Gastrocnemius medialis (tissue), 4 donors: ENCODE measurements around the gene NKX3-2. TPM values are rescaled to one million over a fixed set of nuclear protein-coding genes. Genes with fewer than 3 reads are reported as not detected.
A peak's percentile ranks its signal among the peaks of the same experiment; 100 is the strongest.

Experiments used
- ATAC-seq, 2 donors: fragments of 150-250 bp; one replicate each; pipeline ENCODE4 v1.9.1; 2016
- DNase-seq, 2 donors: peaks; one replicate each; pipeline ENCODE4 v3.0.0-alpha.2; 2019
- H3K27ac ChIP-seq, 4 donors: fragments of 200-600 bp; sonication (generic); 1 replicate in 1 of 4; 2 replicates in 3 of 4; pipeline ENCODE4 v1.5.1; 2016 to 2018; ENCODE audit warnings: mild to moderate bottlenecking in 2 of 4, moderate library complexity in 1 of 4
- H3K27me3 ChIP-seq, 3 donors: fragments of 200-600 bp; sonication (generic) in 2 of 3; 1 replicate in 1 of 3; 2 replicates in 2 of 3; pipeline versions ENCODE4 v1.5.1 to v1.6.0; 2016 to 2019; ENCODE audit warnings: mild to moderate bottlenecking in 1 of 3, moderate library complexity in 1 of 3
- H3K36me3 ChIP-seq, 2 donors: fragments of 200-600 bp; sonication (generic) in 1 of 2; one replicate each; pipeline ENCODE4 v1.5.1; 2017 to 2018
- H3K4me1 ChIP-seq, 2 donors: fragments of 200-600 bp; sonication (generic) in 1 of 2; one replicate each; pipeline ENCODE4 v1.5.1; 2016 to 2017; ENCODE audit warnings: mild to moderate bottlenecking in 2 of 2
- H3K4me3 ChIP-seq, 4 donors: fragments of 200-600 bp; sonication (generic) in 3 of 4; 1 replicate in 1 of 4; 2 replicates in 3 of 4; pipeline ENCODE4 v1.5.1; 2016 to 2019; ENCODE audit warnings: mild to moderate bottlenecking in 2 of 4
- H3K9me3 ChIP-seq, 3 donors: fragments of 200-600 bp; sonication (generic) in 2 of 3; 1 replicate in 1 of 3; 2 replicates in 2 of 3; pipeline ENCODE4 v1.5.1; 2016 to 2019
- CTCF ChIP-seq, 5 experiments: fragments of 450-650 bp in 3 of 5; fragments of 200-600 bp in 2 of 5; sonication (generic) in 2 of 5; IDR thresholded peaks in 4 of 5; conservative IDR thresholded peaks in 1 of 5; 1 replicate in 4 of 5; 2 replicates in 1 of 5; pipeline ENCODE4 v1.5.1; 2016 to 2019; ENCODE audit warnings: antibody characterized with exemption in 5 of 5, mild to moderate bottlenecking in 3 of 5, moderate library complexity in 3 of 5
- POLR2A ChIP-seq, 2 donors: fragments of 450-650 bp; IDR thresholded peaks; one replicate each; pipeline ENCODE4 v1.6.1; 2017; ENCODE audit warnings: antibody characterized with exemption in 2 of 2, mild to moderate bottlenecking in 2 of 2, moderate library complexity in 2 of 2
- in situ Hi-C, 4 donors: fragments of 200-750 bp; cut with MboI; loops; one replicate each; pipeline versions ENCODE4 v1.15.0 to v1.8.0; 2017; ENCODE audit warnings: low sequenced_read_pairs in 4 of 4
- intact Hi-C: fragments of 100-400 bp; cut with DNase I; formaldehyde crosslinking; loops from one replicate; pipeline ENCODE4 v1.15.1; 2023; ENCODE audit warnings: low total_unique reads
- total RNA-seq, 4 donors: library from RNA; depleted of rRNA; stranded (reverse); fragments of >200 nt; gene quantifications; one replicate each; pipeline versions ENCODE4 v1.1.0 to v1.2.3, GENCODE V29; 2016

Gene NKX3-2
- total RNA-seq, 4 donors from 2014 or later: not detected

- DNase-seq (no peak), ATAC-seq (no peak)
- Histone ChIP-seq H3K27me3 (peaks cover 98 to 100% (median 99%) of the 10 kb centered on the region in 3 donors), H3K4me3 (peak overlapping the region; percentile 42 to 68 (median 59)), H3K4me1 (peaks cover 17 to 35% of the 10 kb centered on the region in 2 donors), H3K27ac (no peak overlapping the region), H3K36me3 (no peaks in the 10 kb centered on the region), H3K9me3 (no peaks in the 10 kb centered on the region)
- in situ Hi-C loops (loop anchor here (5.0 to 25.0 kb wide), 4 partner anchors 692 to 810 kb away; no protein-coding TSS in a partner anchor), intact Hi-C loops (no loop called here)
- TF ChIP-seq POLR2A (IDR thresholded peaks at IDR 0.05): no peak
- no peak for TF ChIP-seq CTCF (IDR thresholded peaks at IDR 0.05 in 4 of 5, conservative IDR thresholded peaks at IDR 0.05 in 1 of 5)
These were observed 492 bp upstream of the NKX3-2 start for GRCh38 chr4:13544606-13545393.

GRCh38 chr4:13543032-13543838 is 1.1 kb downstream of the NKX3-2 start:
- H3K27ac ChIP-seq: no peak overlapping the region
- in situ Hi-C loops: loop anchor here in 2 of 4 donors (10.0 to 25.0 kb wide), 2 partner anchors 806 to 808 kb away; no protein-coding TSS in a partner anchor
- H3K4me1 ChIP-seq: peaks cover 23 to 37% of the 10 kb centered on the region in 2 donors

GRCh38 chr4:13542577-13543031 is 1.7 kb downstream of the NKX3-2 start:
- ATAC-seq (no peak), DNase-seq (no peak)
- Histone ChIP-seq H3K27me3 (peaks cover 99 to 100% (median 100%) of the 10 kb centered on the region in 3 donors), H3K36me3 (no peaks in the 10 kb centered on the region), H3K4me3 (no peak overlapping the region), H3K9me3 (no peaks in the 10 kb centered on the region), H3K4me1 (peaks cover 23 to 37% of the 10 kb centered on the region in 2 donors), H3K27ac (no peak overlapping the region)
- TF ChIP-seq POLR2A (IDR thresholded peaks at IDR 0.05): no peak
- no peak for TF ChIP-seq CTCF (IDR thresholded peaks at IDR 0.05 in 4 of 5, conservative IDR thresholded peaks at IDR 0.05 in 1 of 5)
- in situ Hi-C loops: loop anchor here in 2 of 4 donors (10.0 to 25.0 kb wide), 2 partner anchors 805 to 808 kb away; no protein-coding TSS in a partner anchor
- intact Hi-C loops: no loop called here

More at GRCh38 chr4:13543032-13543838, 1.1 kb downstream of the NKX3-2 start:
- Histone ChIP-seq H3K4me3 (peak overlapping the region in 3 of 4 donors; percentile 58 to 68 (median 60)), H3K9me3 (no peaks in the 10 kb centered on the region), H3K27me3 (peaks cover 98 to 100% (median 99%) of the 10 kb centered on the region in 3 donors), H3K36me3 (no peaks in the 10 kb centered on the region)
- intact Hi-C loops: no loop called here
- DNase-seq: no peak
- ATAC-seq: no peak
- TF ChIP-seq POLR2A (IDR thresholded peaks at IDR 0.05) (no peak), CTCF (IDR thresholded peaks at IDR 0.05 in 4 of 5, conservative IDR thresholded peaks at IDR 0.05 in 1 of 5) (no peak)

- Histone ChIP-seq H3K36me3 (no peaks in the 10 kb centered on the region), H3K27me3 (peaks cover 99 to 100% (median 100%) of the 10 kb centered on the region in 3 donors), H3K9me3 (no peaks in the 10 kb centered on the region), H3K4me3 (peak overlapping the region in 2 of 4 donors; percentile 14 to 44), H3K4me1 (peaks cover 23 to 37% of the 10 kb centered on the region in 2 donors), H3K27ac (no peak overlapping the region)
- in situ Hi-C loops: loop anchor here in 2 of 4 donors (10.0 to 25.0 kb wide), 2 partner anchors 805 to 807 kb away; no protein-coding TSS in a partner anchor
- DNase-seq (no peak), ATAC-seq (no peak)
- intact Hi-C loops: no loop called here
- TF ChIP-seq POLR2A (IDR thresholded peaks at IDR 0.05) (no peak), CTCF (IDR thresholded peaks at IDR 0.05 in 4 of 5, conservative IDR thresholded peaks at IDR 0.05 in 1 of 5) (peak in 1 of 5 experiments; percentile 18)
These were observed 2.4 kb downstream of the NKX3-2 start for GRCh38 chr4:13541720-13542576.
